HG03558 (cell line): ENCODE data around the gene MYOZ3.
A peak's percentile ranks its signal among the peaks of the same experiment; 100 is the strongest.

ENCODE experiments used
- ATAC-seq: cut with Tn5 transposase; IDR thresholded peaks from one replicate; pipeline ENCODE4 v1.9.1; 2021; ENCODE audit warnings: moderate number of reproducible peaks; ENCODE audit not compliant: unreplicated experiment; ENCODE audit errors: extremely low read depth

The MYOZ3 gene

DNA sequence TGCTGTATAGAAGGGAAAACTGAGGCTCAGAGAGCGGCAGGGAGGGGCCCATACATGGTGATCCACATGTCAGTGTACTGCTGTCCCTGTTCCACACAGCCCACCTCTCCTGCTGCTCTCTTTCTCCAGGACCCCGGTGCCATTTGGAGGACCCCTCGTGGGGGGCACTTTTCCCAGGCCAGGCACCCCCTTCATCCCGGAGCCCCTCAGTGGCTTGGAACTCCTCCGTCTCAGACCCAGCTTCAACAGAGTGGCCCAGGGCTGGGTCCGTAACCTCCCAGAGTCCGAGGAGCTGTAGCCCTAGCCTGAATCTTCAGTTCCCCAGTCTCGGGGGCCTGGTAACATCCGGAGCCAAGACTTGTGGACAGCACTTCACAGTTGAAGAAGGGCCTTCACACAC is 15.5 kb downstream of the MYOZ3 start:
- ATAC-seq = no peak

DNA sequence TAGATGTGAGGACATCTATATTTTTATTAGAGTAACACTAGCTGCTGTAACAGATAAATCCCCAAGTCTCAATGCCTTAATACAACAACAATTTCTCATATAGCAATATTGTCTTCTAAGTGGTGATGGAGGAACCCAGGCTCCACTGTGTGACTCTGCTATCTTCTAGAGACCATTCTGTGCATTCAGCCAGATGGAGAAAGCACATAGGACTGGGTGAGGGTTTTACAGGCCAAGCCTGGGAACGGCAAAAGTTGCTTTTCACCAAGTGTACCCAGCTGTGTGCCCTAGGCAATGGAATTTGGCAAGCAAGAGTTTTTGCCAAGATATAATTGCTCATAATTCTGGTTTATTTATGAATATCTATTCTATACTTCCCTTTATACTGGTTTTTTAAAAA is 28.1 kb downstream of the MYOZ3 start:
- ATAC-seq = no peak

DNA sequence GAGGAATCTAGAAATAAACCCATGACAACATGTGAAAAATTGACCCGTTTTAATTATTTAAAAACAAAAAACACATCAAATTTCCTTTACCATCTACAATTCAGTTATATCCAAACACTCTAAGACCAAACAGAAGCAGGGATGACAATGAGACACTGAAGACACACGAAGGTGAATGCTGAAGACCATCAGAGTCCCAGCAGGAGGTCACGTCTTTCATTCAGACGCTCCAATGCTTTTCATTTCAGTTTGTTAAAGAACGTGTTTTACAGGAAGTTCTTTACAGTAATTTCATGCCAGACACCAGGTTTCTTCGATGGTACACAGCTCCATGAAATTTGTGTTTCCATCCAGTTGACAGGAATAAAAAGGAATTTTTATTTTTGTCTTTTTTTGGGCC is 29.7 kb downstream of the MYOZ3 start:
- no peak for ATAC-seq

DNA sequence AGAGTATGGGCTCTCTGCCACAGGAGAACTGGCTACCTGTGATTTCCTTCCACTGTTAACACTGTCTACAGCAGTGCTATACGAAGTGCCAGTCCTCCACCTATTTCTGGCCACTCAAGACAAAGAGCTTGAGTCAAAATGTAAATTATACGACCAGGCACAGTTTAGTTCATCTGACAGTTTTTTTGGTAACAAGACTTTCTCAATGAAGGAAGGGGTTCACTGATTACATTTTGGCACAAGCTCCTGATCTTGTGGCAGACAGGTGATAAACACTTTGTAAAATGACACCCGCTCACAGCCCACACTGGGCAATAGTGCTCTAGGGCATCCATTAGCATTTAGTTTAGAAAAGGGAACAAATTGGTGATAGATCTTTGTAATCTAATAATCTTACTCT is 31.2 kb downstream of the MYOZ3 start:
- no peak for ATAC-seq

DNA sequence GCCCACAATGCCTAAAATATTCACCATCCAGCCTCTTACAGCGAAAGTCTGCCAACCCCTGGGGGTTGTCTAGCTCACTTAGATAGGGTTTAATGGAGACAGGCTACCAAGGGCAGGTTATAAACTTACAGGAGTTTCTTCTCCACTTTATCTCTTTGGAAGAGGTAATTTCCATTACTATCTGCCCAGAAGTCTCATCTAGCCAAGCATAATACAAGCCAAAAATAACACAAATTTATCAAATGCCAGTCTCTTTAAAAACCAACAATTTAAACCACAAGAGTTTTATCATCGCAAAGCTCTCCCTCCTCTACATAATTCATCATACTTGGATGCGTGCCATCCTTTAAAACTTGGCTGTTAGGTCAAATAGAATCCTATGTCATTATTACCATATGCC is 33.6 kb downstream of the MYOZ3 start:
- ATAC-seq = no peak

DNA sequence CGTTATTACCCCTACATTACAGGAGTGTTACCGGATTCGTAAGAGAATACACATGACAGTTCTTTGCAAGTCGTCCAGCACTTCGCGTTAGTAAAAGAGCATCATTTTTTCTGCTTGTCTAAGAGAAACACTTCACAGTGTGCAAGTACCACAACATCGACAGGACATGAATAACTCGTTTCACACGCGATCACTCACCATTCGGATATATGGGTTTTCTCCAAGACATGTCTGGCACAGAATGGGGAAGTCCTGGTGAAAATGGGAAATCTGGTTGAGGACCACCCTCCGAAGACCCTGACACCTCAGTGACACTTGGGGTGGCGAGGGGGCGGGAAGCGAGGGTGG is 39.2 kb downstream of the MYOZ3 start:
- no peak for ATAC-seq

DNA sequence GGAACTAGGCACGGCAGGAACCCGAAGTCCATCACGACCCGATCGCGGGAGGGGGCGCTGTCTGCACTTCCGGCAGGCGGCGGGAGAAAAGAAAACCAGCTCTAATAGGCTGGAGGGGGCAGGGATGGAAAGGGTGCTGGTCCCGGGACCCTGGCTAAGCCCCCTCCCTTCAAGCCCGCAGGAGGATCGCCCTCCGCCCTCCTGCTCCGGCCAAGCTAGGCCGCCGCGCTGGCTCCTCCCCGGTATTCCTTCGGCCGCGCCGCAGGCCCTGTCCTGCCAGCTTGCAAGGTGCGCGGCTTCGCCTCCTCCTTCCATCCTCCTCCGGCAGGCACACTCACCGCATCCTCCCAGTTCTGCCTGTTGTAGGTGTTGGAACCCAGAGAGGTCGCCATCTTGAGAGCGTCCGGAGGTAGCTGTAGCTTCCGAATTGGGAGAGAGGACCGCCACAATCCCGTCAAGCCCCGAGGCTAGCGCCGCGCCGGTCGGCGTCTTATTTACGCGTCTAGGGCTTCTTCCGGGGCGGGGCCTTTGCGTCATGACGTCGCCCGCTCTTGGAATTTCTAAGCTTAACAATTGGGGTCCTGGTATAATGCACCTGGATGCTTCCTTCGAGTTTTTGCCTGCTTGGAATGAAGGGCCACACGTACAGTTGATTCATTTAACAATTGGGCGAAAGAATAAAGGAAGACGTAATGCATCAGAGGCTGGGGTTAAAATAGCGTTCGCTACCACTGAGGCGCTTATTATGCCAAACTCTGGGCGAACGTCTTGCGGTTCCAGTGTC is 39.7 kb downstream of the MYOZ3 start, which contains the start of gene RBM22:
Gene RBM22 (minus strand): TSS at position 469 of the 784 bp plus-strand sequence. CDS start 77 bp downstream, at position 392.
- ATAC-seq = peak; percentile 83

DNA sequence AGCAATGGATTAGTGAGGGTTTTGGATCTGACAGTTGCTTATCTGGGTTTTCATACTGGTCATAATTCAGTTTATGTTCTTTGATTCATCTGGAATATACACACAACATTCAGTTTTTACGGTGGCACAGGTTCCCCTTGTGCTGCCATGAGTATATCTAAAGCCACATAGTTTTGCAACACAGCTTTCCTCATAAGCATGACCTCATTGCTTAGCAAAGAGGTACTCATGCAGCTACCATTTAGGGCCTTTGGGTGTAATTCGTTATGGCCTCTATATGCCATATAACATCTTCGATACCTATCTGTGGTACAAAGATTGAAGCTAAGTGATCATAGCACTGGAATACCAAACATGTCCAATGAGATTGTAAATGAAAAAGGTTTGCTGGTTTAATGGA is 42.7 kb downstream of the MYOZ3 start:
- ATAC-seq = no peak

DNA sequence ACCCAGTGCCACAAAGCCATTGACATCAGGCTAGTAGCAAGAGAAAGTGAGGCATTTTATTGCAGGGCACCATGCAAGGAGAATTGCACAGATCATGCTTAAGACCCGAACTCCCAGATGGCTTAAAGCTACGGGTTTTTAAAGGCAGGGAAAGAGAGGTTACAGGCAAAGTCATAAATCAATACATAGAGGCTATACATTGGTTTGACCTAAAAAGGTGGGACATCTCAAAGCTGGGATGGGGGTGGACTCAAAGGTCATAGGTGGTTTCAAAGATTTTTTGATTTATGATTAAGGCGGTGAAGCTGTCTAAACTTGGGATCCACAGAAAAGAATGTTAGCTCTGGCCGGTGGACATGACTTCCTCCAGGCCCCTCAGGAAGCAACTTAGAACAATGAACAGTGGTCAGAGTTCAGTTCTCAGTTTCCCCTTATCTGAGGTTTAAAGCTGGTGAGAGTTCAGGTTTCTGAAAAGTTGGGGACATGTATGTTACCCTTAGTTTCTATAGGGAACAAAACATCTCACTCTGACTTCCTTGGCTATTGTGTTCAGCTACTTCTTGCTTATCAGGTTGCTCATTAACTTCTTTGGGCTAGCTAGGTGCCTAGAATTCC is 45.8 kb downstream of the MYOZ3 start:
- ATAC-seq = no peak

DNA sequence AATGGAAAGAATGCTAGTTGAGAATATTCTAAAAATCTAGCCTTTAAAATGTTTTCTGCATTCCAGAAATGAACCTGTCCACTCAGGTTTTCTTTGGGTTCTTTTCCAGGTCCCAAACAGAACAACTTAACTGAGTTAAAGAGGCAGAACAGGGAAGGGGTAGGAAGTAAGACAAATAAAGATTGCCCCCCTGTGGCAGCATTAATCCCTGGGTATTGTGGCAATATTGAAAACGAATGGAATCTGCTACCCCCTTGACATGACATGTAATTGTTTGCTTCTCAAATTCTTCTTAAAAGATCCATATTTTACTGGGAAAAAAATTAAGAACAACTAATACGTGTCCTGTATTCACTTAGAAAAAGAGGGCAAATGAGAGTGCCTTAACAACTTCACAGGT is 49.1 kb downstream of the MYOZ3 start:
- no peak for ATAC-seq

DNA sequence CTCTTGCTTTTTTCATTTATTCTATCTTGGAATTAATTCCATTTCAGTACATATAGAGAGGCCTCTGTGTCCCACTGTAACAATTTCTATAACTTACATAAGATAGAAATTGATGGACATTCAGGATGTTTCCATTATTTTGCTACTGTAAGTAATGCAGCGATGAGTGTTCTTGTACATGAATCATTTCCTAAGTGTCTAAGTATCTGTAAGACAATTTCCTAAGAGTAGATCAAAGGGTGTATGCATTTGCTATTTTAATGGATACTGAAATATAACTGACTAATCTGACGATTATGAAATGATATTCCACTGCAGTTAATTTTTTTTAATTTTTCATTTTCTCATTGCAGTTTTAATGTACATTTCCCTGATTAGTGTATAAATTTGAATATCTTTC is 62.8 kb downstream of the MYOZ3 start:
- no peak for ATAC-seq
